Osteocyte (in vitro differentiated cells): ENCODE measurements around the gene RANBP1. TPM values are rescaled to one million over a fixed set of nuclear protein-coding genes. Genes with fewer than 3 reads are reported as not detected.

Source experiments
- DNase-seq: peaks from one replicate; pipeline ENCODE4 v3.0.0; 2021; ENCODE audit warnings: mixed read lengths; ENCODE audit not compliant: unreplicated experiment; ENCODE audit errors: extremely low spot score
- H3K27ac Mint-ChIP-seq: one replicate; pipeline ENCODE4 v1.8.0; 2021; ENCODE audit warnings: mild to moderate bottlenecking, mixed read lengths; ENCODE audit not compliant: unreplicated experiment
- H3K27me3 Mint-ChIP-seq: one replicate; pipeline ENCODE4 v1.8.0; 2021; ENCODE audit warnings: mixed read lengths; ENCODE audit not compliant: unreplicated experiment
- H3K36me3 Mint-ChIP-seq: one replicate; pipeline ENCODE4 v1.8.0; 2021; ENCODE audit warnings: mixed read lengths; ENCODE audit not compliant: unreplicated experiment
- H3K4me1 Mint-ChIP-seq: one replicate; pipeline ENCODE4 v1.8.0; 2021; ENCODE audit warnings: mixed read lengths; ENCODE audit not compliant: unreplicated experiment
- H3K4me3 Mint-ChIP-seq: one replicate; pipeline ENCODE4 v1.8.0; 2021; ENCODE audit warnings: mild to moderate bottlenecking, moderate library complexity, mixed read lengths; ENCODE audit not compliant: unreplicated experiment
- H3K9me3 Mint-ChIP-seq: one replicate; pipeline ENCODE4 v1.8.0; 2021; ENCODE audit warnings: mixed read lengths; ENCODE audit not compliant: unreplicated experiment
- CTCF ChIP-seq: fragments of 200-600 bp; sonication (generic); IDR thresholded peaks from 2 replicates; pipeline ENCODE4 v1.5.0; 2021; ENCODE audit warnings: antibody characterized with exemption, mild to moderate bottlenecking, moderate library complexity
- total RNA-seq: library from RNA; stranded (reverse); gene quantifications from 2 replicates; pipeline ENCODE4 v1.2.1, GENCODE V29; 2021

Gene RANBP1
- total RNA-seq, 1 donor from 2014 or later = 104 TPM

- Mint-ChIP-seq H3K4me3 (no peak overlapping the region), H3K27me3 (no peaks in the 10 kb centered on the region), H3K4me1 (no peaks in the 10 kb centered on the region), H3K9me3 (peaks cover 14% of the 10 kb centered on the region), H3K36me3 (peaks cover 57% of the 10 kb centered on the region), H3K27ac (no peak overlapping the region)
- TF ChIP-seq CTCF = no peak
- DNase-seq = no peak
Observed at GRCh38 chr22:20099099-20099711, 16.7 kb upstream of the RANBP1 start.

- no peak for DNase-seq
- no peak overlapping the region for H3K27ac Mint-ChIP-seq
- TF ChIP-seq CTCF = no peak
- H3K4me3 Mint-ChIP-seq = no peak overlapping the region
- H3K27me3 Mint-ChIP-seq = no peaks in the 10 kb centered on the region
- H3K4me1 Mint-ChIP-seq = no peaks in the 10 kb centered on the region
- peaks cover 6% of the 10 kb centered on the region for H3K9me3 Mint-ChIP-seq
- peaks cover 43% of the 10 kb centered on the region for H3K36me3 Mint-ChIP-seq
Observed at GRCh38 chr22:20101638-20102037, 14.3 kb upstream of the RANBP1 start.

- no peak for DNase-seq
- no peaks in the 10 kb centered on the region for H3K27me3 Mint-ChIP-seq
- no peak overlapping the region for H3K4me3 Mint-ChIP-seq
- no peaks in the 10 kb centered on the region for H3K9me3 Mint-ChIP-seq
- no peaks in the 10 kb centered on the region for H3K4me1 Mint-ChIP-seq
- no peak overlapping the region for H3K27ac Mint-ChIP-seq
- no peak for TF ChIP-seq CTCF
- peaks cover 40% of the 10 kb centered on the region for H3K36me3 Mint-ChIP-seq
Observed at GRCh38 chr22:20102203-20102780, 13.6 kb upstream of the RANBP1 start.

GRCh38 chr22:20105456-20106204 lies 10.3 kb upstream of the RANBP1 start:
- Mint-ChIP-seq H3K36me3 (peaks cover 29% of the 10 kb centered on the region), H3K9me3 (no peaks in the 10 kb centered on the region), H3K4me3 (no peak overlapping the region), H3K27ac (no peak overlapping the region), H3K4me1 (no peaks in the 10 kb centered on the region), H3K27me3 (no peaks in the 10 kb centered on the region)
- DNase-seq = no peak
- no peak for TF ChIP-seq CTCF

GRCh38 chr22:20106205-20106848 lies 9.6 kb upstream of the RANBP1 start:
- Mint-ChIP-seq H3K9me3 (no peaks in the 10 kb centered on the region), H3K27me3 (no peaks in the 10 kb centered on the region), H3K4me1 (no peaks in the 10 kb centered on the region), H3K36me3 (peaks cover 29% of the 10 kb centered on the region), H3K27ac (no peak overlapping the region), H3K4me3 (no peak overlapping the region)
- DNase-seq = no peak
- no peak for TF ChIP-seq CTCF
